Activated naive CD8-positive, alpha-beta T cell treated with anti-CD3 and anti-CD28 coated beads, Interleukin-2, amount 50 U/mL, for 24 hours (primary cell): ENCODE measurements around the gene AGRN.

ENCODE experiments used
- ATAC-seq: fragments of 150-1000 bp; cut with Tn5 transposase; one replicate; pipeline ENCODE4 v1.10.0; 2021
- DNase-seq: peaks from one replicate; pipeline ENCODE4 v3.0.0; 2021
- H3K27ac Mint-ChIP-seq: one replicate; pipeline ENCODE4 v1.8.0; 2021; ENCODE audit warnings: mild to moderate bottlenecking, mixed read lengths
- H3K27me3 Mint-ChIP-seq: one replicate; pipeline ENCODE4 v1.8.0; 2021; ENCODE audit warnings: mixed read lengths
- H3K36me3 Mint-ChIP-seq: one replicate; pipeline ENCODE4 v1.8.0; 2021; ENCODE audit warnings: low read depth, mixed read lengths
- H3K4me1 Mint-ChIP-seq: one replicate; pipeline ENCODE4 v1.8.0; 2021; ENCODE audit warnings: mixed read lengths
- H3K4me3 Mint-ChIP-seq: one replicate; pipeline ENCODE4 v1.8.0; 2021; ENCODE audit warnings: mild to moderate bottlenecking, moderate library complexity, mixed read lengths
- H3K9me3 Mint-ChIP-seq: one replicate; pipeline ENCODE4 v1.8.0; 2021; ENCODE audit warnings: mixed read lengths

AGRN gene

DNA sequence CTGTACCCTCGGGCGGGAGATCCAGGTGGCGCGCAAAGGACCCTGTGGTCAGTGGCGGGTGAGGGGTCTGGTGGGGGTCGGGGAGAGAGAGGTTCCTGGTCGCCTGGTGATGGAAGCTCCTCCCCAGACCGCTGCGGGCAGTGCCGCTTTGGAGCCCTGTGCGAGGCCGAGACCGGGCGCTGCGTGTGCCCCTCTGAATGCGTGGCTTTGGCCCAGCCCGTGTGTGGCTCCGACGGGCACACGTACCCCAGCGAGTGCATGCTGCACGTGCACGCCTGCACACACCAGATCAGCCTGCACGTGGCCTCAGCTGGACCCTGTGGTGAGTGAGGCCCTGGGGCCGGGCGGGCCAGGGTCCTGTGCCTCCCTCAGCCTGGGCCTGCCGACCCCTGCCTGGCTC is 23.5 kb downstream of the AGRN start:
- Mint-ChIP-seq H3K27me3 (peaks cover 9% of the 10 kb centered on the region), H3K9me3 (no peaks in the 10 kb centered on the region), H3K4me3 (no peak overlapping the region), H3K4me1 (peaks cover 18% of the 10 kb centered on the region), H3K36me3 (peaks cover 4% of the 10 kb centered on the region), H3K27ac (no peak overlapping the region)
- ATAC-seq (no peak), DNase-seq (no peak)

DNA sequence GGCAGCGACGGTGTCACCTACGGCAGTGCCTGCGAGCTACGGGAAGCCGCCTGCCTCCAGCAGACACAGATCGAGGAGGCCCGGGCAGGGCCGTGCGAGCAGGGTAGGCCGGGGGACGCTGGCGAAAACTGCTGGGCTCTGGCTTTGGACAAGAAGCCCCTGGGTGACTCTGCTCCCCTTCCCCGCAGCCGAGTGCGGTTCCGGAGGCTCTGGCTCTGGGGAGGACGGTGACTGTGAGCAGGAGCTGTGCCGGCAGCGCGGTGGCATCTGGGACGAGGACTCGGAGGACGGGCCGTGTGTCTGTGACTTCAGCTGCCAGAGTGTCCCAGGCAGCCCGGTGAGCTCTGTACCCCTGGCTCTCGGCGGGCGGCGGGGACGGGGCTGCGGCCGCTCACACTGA is 24.0 kb downstream of the AGRN start:
- Mint-ChIP-seq H3K27ac (no peak overlapping the region), H3K36me3 (peaks cover 4% of the 10 kb centered on the region), H3K9me3 (no peaks in the 10 kb centered on the region), H3K4me1 (peaks cover 13% of the 10 kb centered on the region), H3K27me3 (peaks cover 5% of the 10 kb centered on the region), H3K4me3 (no peak overlapping the region)
- DNase-seq (no peak), ATAC-seq (no peak)

DNA sequence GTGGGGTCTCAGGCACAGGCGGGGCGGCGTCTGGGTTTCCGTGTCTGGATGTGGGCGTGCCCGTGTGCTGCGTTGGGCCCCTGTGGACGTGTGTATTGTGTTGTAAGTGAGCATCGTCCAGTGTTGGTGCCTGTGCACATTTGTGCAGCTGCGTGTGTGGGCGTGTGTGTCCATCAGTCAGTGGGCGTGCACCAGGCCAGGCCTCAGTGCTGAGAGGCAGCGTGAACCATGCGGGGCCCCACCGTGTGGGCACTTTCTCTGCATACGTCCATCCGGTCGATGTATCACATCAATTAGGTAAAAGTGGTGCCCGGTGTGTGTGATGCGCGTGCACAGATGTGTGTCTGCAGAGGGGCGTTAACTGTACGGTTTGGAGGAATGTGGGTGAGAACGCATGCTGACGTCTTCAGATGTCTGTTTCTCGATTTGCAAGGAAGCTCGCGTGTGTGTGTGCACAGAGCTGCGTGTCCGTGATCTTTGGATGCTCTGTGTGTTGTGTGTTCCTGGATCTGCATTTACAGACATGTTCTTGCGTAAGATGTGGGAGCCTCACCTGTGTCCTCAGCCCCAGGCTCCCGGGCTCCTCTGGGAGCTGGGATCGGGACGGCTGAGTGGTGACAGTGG is 24.6 kb downstream of the AGRN start:
- Mint-ChIP-seq H3K4me1 (peaks cover 6% of the 10 kb centered on the region), H3K27ac (no peak overlapping the region), H3K9me3 (no peaks in the 10 kb centered on the region), H3K36me3 (peaks cover 4% of the 10 kb centered on the region), H3K4me3 (no peak overlapping the region), H3K27me3 (peaks cover 3% of the 10 kb centered on the region)
- ATAC-seq (no peak), DNase-seq (no peak)

DNA sequence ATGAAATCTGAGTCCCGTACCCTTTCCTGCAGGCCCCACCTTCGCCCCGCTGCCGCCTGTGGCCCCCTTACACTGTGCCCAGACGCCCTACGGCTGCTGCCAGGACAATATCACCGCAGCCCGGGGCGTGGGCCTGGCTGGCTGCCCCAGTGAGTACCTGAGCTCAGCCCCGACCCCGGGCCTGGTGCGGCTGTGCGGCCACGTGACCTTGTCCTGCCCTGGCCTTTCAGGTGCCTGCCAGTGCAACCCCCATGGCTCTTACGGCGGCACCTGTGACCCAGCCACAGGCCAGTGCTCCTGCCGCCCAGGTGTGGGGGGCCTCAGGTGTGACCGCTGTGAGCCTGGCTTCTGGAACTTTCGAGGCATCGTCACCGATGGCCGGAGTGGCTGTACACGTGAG is 25.2 kb downstream of the AGRN start:
- ATAC-seq (no peak), DNase-seq (no peak)
- Mint-ChIP-seq H3K9me3 (no peaks in the 10 kb centered on the region), H3K36me3 (peaks cover 4% of the 10 kb centered on the region), H3K27ac (no peak overlapping the region), H3K27me3 (no peaks in the 10 kb centered on the region), H3K4me1 (peaks cover under 1% of the 10 kb centered on the region), H3K4me3 (no peak overlapping the region)

DNA sequence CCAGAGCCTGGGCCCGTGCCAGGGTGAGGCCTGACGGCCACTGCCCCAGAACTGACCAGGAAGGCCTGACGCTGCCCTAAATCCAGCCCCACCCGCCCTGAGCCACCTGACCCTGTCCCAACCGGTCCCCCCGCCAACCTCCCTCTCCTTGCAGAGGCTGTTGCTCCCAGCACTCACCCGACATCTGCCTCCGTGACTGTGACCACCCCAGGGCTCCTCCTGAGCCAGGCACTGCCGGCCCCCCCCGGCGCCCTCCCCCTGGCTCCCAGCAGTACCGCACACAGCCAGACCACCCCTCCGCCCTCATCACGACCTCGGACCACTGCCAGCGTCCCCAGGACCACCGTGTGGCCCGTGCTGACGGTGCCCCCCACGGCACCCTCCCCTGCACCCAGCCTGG is 26.3 kb downstream of the AGRN start:
- ATAC-seq (no peak), DNase-seq (no peak)
- H3K9me3 Mint-ChIP-seq, result no peaks in the 10 kb centered on the region
- peaks cover 4% of the 10 kb centered on the region for H3K36me3 Mint-ChIP-seq
- no peaks in the 10 kb centered on the region for H3K4me1 Mint-ChIP-seq
- H3K27ac Mint-ChIP-seq, result no peak overlapping the region
- H3K4me3 Mint-ChIP-seq, result no peak overlapping the region
- H3K27me3 Mint-ChIP-seq, result no peaks in the 10 kb centered on the region

DNA sequence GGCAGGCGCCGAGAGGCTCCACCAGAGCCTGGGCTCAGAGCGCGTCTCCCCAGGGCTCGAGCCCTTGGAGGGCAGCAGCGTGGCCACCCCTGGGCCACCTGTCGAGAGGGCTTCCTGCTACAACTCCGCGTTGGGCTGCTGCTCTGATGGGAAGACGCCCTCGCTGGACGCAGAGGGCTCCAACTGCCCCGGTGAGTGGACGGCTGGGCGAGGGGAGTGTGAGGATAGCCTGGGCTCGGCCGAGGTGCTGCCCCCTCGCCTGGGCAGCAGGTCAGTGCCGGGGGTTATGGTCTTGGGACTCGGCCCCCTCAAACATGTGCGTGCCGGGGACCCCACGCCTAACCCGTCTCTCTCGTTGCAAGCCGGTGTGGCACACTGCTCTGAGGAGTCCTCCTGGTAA is 26.8 kb downstream of the AGRN start:
- no peak for ATAC-seq
- Mint-ChIP-seq H3K36me3 (peaks cover 4% of the 10 kb centered on the region), H3K4me1 (no peaks in the 10 kb centered on the region), H3K4me3 (no peak overlapping the region), H3K27me3 (no peaks in the 10 kb centered on the region), H3K9me3 (no peaks in the 10 kb centered on the region), H3K27ac (no peak overlapping the region)
- DNase-seq, result no peak

DNA sequence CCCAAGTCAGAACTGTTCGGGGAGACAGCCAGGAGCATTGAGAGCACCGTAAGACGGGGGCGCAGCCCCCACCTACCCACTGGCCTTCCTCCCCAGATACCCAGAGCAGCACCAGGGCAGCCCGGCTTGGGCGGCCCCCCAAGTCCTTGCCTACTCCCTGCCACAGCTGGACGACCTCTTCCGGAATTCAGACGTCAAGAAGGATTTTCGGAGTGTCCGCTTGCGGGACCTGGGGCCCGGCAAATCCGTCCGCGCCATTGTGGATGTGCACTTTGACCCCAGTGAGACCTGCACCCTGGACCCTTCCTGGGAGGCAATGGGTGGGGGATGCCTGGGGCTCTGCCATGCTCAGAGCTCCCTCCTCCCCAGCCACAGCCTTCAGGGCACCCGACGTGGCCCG is 27.5 kb downstream of the AGRN start:
- Mint-ChIP-seq H3K4me3 (no peak overlapping the region), H3K27me3 (no peaks in the 10 kb centered on the region), H3K27ac (no peak overlapping the region), H3K4me1 (no peaks in the 10 kb centered on the region), H3K9me3 (no peaks in the 10 kb centered on the region), H3K36me3 (peaks cover 4% of the 10 kb centered on the region)
- DNase-seq, result no peak
- ATAC-seq, result no peak

DNA sequence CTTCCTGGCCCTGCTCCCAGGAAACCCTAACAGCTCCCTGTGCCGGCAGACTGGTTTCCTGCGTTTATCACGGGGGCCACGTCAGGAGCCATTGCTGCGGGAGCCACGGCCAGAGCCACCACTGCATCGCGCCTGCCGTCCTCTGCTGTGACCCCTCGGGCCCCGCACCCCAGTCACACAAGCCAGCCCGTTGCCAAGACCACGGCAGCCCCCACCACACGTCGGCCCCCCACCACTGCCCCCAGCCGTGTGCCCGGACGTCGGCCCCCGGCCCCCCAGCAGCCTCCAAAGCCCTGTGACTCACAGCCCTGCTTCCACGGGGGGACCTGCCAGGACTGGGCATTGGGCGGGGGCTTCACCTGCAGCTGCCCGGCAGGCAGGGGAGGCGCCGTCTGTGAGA is 28.0 kb downstream of the AGRN start:
- Mint-ChIP-seq H3K9me3 (no peaks in the 10 kb centered on the region), H3K27ac (no peak overlapping the region), H3K27me3 (no peaks in the 10 kb centered on the region), H3K4me3 (no peak overlapping the region), H3K4me1 (no peaks in the 10 kb centered on the region), H3K36me3 (peaks cover 8% of the 10 kb centered on the region)
- ATAC-seq (no peak), DNase-seq (no peak)

DNA sequence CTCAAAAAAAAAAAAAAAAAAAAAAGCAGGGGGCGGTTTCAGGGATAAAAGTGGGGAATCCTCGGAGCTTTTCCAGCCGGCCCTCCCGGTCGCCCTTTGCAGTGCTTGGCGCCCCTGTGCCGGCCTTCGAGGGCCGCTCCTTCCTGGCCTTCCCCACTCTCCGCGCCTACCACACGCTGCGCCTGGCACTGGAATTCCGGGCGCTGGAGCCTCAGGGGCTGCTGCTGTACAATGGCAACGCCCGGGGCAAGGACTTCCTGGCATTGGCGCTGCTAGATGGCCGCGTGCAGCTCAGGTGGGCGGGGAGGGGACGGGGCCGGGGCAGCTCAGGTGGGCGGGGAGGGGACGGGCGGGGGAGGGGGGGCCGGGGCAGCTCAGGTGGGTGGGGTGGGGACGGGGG is 28.8 kb downstream of the AGRN start:
- Mint-ChIP-seq H3K4me3 (no peak overlapping the region), H3K27ac (no peak overlapping the region), H3K4me1 (no peaks in the 10 kb centered on the region), H3K36me3 (peaks cover 8% of the 10 kb centered on the region), H3K9me3 (no peaks in the 10 kb centered on the region), H3K27me3 (no peaks in the 10 kb centered on the region)
- DNase-seq (no peak), ATAC-seq (no peak)

DNA sequence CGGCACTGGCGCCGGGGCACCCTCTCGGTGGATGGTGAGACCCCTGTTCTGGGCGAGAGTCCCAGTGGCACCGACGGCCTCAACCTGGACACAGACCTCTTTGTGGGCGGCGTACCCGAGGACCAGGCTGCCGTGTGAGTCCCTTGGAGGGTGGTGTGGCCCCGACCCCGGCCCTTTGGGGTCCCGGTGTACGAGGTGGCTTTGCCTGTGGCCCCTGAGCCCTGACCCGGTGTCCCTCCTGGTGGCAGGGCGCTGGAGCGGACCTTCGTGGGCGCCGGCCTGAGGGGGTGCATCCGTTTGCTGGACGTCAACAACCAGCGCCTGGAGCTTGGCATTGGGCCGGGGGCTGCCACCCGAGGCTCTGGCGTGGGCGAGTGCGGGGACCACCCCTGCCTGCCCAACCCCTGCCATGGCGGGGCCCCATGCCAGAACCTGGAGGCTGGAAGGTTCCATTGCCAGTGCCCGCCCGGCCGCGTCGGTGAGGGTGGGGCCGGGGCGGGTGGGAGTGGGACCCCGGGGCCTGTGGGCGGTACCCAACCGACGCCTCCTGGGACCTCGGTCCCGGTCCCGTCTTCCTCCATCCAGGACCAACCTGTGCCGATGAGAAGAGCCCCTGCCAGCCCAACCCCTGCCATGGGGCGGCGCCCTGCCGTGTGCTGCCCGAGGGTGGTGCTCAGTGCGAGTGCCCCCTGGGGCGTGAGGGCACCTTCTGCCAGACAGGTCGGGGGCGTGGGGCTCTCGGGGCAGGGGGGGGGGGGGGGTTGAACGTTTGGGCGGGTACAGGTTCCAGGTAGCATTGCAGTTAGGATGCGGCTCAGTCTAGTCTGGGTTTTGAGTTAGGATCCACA is 29.6 kb downstream of the AGRN start:
- no peak for ATAC-seq
- Mint-ChIP-seq H3K4me1 (no peaks in the 10 kb centered on the region), H3K9me3 (no peaks in the 10 kb centered on the region), H3K27me3 (no peaks in the 10 kb centered on the region), H3K4me3 (no peak overlapping the region), H3K27ac (no peak overlapping the region), H3K36me3 (peaks cover 8% of the 10 kb centered on the region)
- DNase-seq, result no peak

DNA sequence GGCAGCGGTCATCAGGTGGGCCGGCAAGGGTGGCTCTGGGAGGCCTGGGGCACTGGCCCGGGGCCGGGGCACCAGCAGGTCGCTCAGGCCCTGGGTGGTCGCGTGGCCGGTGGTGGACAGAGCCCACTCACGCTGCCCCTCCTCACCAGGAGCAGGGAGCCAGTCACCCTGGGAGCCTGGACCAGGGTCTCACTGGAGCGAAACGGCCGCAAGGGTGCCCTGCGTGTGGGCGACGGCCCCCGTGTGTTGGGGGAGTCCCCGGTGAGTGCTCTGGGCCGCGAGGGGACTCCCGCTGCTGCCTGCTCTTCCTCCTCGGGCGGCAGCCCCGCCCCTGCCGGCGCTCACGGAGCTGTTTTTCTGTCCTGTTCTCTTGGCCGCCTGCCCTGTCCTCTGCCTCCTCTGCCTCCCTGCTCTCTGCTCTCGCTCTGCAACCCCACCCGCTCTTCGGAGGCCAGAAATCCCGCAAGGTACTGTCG is 30.7 kb downstream of the AGRN start:
- Mint-ChIP-seq H3K9me3 (no peaks in the 10 kb centered on the region), H3K27ac (no peak overlapping the region), H3K4me3 (no peak overlapping the region), H3K27me3 (no peaks in the 10 kb centered on the region), H3K4me1 (no peaks in the 10 kb centered on the region), H3K36me3 (peaks cover 5% of the 10 kb centered on the region)
- ATAC-seq (no peak), DNase-seq (no peak)

DNA sequence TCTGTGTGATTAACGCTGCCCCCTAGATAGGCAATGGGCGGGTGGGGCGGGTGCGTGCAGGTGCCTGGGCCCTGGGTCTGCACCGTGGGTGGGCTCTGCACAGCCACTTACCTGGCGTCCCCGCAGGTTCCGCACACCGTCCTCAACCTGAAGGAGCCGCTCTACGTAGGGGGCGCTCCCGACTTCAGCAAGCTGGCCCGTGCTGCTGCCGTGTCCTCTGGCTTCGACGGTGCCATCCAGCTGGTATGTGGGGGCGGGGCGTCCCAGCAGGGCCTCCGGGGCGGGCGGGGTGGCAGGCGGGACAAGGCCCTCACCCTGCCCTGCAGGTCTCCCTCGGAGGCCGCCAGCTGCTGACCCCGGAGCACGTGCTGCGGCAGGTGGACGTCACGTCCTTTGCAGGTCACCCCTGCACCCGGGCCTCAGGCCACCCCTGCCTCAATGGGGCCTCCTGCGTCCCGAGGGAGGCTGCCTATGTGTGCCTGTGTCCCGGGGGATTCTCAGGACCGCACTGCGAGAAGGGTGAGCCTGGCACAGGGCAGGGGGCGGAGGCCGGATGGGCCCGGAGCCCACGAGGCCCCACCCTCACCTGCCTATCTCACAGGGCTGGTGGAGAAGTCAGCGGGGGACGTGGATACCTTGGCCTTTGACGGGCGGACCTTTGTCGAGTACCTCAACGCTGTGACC is 31.3 kb downstream of the AGRN start:
- ATAC-seq (no peak), DNase-seq (no peak)
- Mint-ChIP-seq H3K4me1 (no peaks in the 10 kb centered on the region), H3K36me3 (peaks cover 5% of the 10 kb centered on the region), H3K4me3 (no peak overlapping the region), H3K27me3 (no peaks in the 10 kb centered on the region), H3K9me3 (no peaks in the 10 kb centered on the region), H3K27ac (no peak overlapping the region)

DNA sequence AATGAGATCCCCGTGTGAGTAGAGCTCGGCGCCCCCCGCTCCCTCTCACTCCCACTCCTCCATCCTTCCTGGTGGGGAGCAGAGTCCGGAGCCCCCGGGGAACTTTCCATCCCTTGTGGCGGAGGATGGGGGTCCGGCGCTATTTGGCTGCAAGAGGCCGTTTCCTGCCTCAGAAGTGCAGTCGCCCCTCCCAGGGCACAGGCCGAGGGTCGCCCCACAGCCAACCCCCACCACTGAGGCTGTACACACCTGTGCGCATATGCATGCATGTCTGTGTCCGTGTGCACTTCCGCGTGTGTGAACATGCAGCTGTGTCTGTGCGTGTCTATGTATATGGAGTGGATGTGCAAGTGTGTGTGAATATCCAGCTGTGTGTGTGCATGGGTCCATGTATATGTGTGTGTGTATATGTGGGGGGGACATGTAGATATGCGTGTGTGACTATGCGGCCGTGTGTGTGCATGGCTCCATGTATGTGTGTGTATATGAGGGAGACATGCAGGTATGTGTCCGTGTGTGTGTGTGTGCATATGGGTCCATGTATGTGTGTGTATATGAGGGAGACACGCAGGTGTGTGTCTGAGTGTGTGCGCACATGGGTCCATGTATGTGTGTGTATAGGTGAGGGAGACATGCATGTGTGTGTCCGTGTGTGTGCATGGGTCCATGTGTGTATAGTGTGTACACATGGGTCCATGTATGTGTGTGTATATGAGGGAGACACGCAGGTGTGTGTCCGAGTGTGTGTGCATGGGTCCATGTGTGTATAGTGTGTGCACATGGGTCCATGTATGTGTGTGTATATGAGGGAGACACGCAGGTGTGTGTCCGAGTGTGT is 32.3 kb downstream of the AGRN start:
- H3K4me1 Mint-ChIP-seq, result no peaks in the 10 kb centered on the region
- peaks cover 1% of the 10 kb centered on the region for H3K27me3 Mint-ChIP-seq
- H3K4me3 Mint-ChIP-seq, result no peak overlapping the region
- no peak for DNase-seq
- H3K9me3 Mint-ChIP-seq, result no peaks in the 10 kb centered on the region
- H3K27ac Mint-ChIP-seq, result no peak overlapping the region
- peaks cover 3% of the 10 kb centered on the region for H3K36me3 Mint-ChIP-seq
- no peak for ATAC-seq

DNA sequence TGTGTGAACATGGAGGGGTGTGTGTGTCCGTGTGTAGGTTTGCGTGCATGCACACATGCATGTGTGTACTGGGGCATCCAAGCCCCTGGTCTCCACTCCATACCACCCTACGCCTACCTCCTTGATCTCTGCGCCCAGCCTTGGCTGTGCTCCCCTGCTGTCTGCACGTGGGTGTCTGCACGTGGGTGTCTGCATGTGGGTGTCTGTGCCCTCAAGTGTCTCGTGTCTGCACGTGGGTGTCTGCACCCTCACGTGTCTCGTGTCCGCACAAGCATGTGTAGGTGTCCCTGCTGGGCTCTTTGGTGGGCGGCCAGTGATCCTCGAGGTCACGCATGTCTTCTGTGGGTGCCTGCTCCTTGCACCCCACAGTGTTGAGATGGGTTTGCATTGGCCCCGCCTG is 33.1 kb downstream of the AGRN start:
- no peak overlapping the region for H3K27ac Mint-ChIP-seq
- peaks cover 3% of the 10 kb centered on the region for H3K36me3 Mint-ChIP-seq
- ATAC-seq (no peak), DNase-seq (no peak)
- H3K27me3 Mint-ChIP-seq, result peaks cover 8% of the 10 kb centered on the region
- no peak overlapping the region for H3K4me3 Mint-ChIP-seq
- no peaks in the 10 kb centered on the region for H3K9me3 Mint-ChIP-seq
- H3K4me1 Mint-ChIP-seq, result no peaks in the 10 kb centered on the region
